ENCODE measurements around the gene LEO1.

LEO1 gene

GRCh38 chr15:51982013-51982769 lies 10.6 kb upstream of the LEO1 start:
- POLR2A ChIA-PET, result no interaction called here
- peak; percentile 78 for DNase-seq (ENCODE audit: extremely low spot score)
- CTCF ChIA-PET, result interaction anchor here (1.0 to 4.1 kb wide), 13 partner anchors 11 to 245 kb away, joined by 3 to 38 read pairs (median 6); partner anchors contain the start of gene LEO1
- peak; percentile 56 for TF ChIP-seq CTCF (IDR thresholded peaks at IDR 0.05; ENCODE audit: control extremely low read depth, extremely low read depth, low read depth, missing control alignments)

DNA sequence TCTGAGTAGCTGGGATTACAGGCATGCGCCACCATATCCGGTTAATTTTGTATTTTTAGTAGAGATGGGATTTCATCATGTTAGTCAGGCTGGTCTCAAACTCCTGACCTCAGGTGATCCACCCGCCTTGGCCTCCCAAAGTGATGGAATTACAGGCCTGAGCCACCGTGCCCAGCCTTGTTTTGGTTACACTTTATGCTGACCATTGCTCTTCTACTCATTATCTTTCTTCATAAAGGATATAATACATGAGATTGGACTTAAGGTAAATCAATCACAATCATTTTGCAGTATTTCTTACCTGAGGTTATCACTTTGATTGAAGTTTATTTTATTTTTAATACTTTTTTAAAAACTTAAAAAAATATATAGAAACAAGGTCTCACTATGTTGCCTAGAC lies 2.2 kb upstream of the LEO1 start:
- no peak for DNase-seq (ENCODE audit: extremely low spot score)
- TF ChIP-seq CTCF (IDR thresholded peaks at IDR 0.05; ENCODE audit: control extremely low read depth, extremely low read depth, low read depth, missing control alignments), result no peak
- CTCF ChIA-PET, result interaction anchor here (2.2 to 3.2 kb wide), 2 partner anchors 105 to 253 kb away, joined by 8 to 23 read pairs; no protein-coding TSS in a partner anchor
- POLR2A ChIA-PET, result no interaction called here

- no peak for DNase-seq (ENCODE audit: extremely low spot score)
- ChIA-PET POLR2A (no interaction called here), CTCF (interaction anchor here (1.1 to 3.2 kb wide), 4 partner anchors 20 to 254 kb away, joined by 3 to 23 read pairs (median 6); no protein-coding TSS in a partner anchor)
- no peak for TF ChIP-seq CTCF (IDR thresholded peaks at IDR 0.05; ENCODE audit: control extremely low read depth, extremely low read depth, low read depth, missing control alignments)
Measured at GRCh38 chr15:51973220-51973619, 1.6 kb upstream of the LEO1 start.

- DNase-seq (ENCODE audit: extremely low spot score), result peak; percentile 23
- CTCF ChIA-PET, result interaction anchor here (0.9 to 3.2 kb wide), 10 partner anchors 9 to 240 kb away, joined by 3 to 23 read pairs (median 5); no protein-coding TSS in a partner anchor
- POLR2A ChIA-PET, result interaction anchor here (0.6 kb wide), 1 partner anchor 9 kb away, joined by 5 read pairs; no protein-coding TSS in a partner anchor
- TF ChIP-seq CTCF (IDR thresholded peaks at IDR 0.05; ENCODE audit: control extremely low read depth, extremely low read depth, low read depth, missing control alignments), result no peak
Measured at GRCh38 chr15:51971032-51971374, 575 bp downstream of the LEO1 start.

GRCh38 chr15:51970132-51970817 lies 1.3 kb downstream of the LEO1 start:
- CTCF ChIA-PET, result interaction anchor here (1.3 to 3.2 kb wide), 5 partner anchors 9 to 238 kb away, joined by 4 to 23 read pairs (median 8); no protein-coding TSS in a partner anchor
- no peak for DNase-seq (ENCODE audit: extremely low spot score)
- TF ChIP-seq CTCF (IDR thresholded peaks at IDR 0.05; ENCODE audit: control extremely low read depth, extremely low read depth, low read depth, missing control alignments), result no peak
- POLR2A ChIA-PET, result interaction anchor here (0.6 kb wide), 1 partner anchor 9 kb away, joined by 5 read pairs; no protein-coding TSS in a partner anchor

DNA sequence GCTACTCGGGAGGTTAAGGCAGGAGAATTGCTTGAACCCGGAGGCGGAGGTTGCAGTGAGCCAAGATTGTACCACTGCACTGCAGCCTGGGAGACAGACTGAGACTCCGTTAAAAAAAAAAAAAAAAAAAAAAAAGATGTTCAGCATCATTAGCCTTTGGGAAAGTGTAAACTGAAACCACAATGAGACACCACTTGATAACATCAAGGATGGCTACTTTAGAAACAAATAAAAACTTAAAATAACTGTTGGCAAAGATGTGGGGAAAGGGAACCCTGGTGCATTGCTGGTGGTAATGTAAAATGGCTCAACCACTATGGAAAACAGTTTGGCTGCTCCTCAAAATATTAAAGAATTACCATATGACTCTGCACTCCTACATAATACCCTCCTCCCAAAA lies 1.9 kb downstream of the LEO1 start:
- ChIA-PET CTCF (interaction anchor here (2.6 kb wide), 1 partner anchor 11 kb away, joined by 9 read pairs; no protein-coding TSS in a partner anchor), POLR2A (no interaction called here)
- no peak for DNase-seq (ENCODE audit: extremely low spot score)
- no peak for TF ChIP-seq CTCF (IDR thresholded peaks at IDR 0.05; ENCODE audit: control extremely low read depth, extremely low read depth, low read depth, missing control alignments)

Measured in GM10248 (cell line).